ENCODE data around the gene TTC22. TPM values are rescaled to one million over a fixed set of nuclear protein-coding genes. Genes with fewer than 3 reads are reported as not detected.

The TTC22 gene
- total RNA-seq, 4 donors from 2014 or later: 2.1 TPM; not detected in 3

GRCh38 chr1:54744696-54745095 is 56.4 kb downstream of the TTC22 start:
- TF ChIP-seq, protein P1, sequence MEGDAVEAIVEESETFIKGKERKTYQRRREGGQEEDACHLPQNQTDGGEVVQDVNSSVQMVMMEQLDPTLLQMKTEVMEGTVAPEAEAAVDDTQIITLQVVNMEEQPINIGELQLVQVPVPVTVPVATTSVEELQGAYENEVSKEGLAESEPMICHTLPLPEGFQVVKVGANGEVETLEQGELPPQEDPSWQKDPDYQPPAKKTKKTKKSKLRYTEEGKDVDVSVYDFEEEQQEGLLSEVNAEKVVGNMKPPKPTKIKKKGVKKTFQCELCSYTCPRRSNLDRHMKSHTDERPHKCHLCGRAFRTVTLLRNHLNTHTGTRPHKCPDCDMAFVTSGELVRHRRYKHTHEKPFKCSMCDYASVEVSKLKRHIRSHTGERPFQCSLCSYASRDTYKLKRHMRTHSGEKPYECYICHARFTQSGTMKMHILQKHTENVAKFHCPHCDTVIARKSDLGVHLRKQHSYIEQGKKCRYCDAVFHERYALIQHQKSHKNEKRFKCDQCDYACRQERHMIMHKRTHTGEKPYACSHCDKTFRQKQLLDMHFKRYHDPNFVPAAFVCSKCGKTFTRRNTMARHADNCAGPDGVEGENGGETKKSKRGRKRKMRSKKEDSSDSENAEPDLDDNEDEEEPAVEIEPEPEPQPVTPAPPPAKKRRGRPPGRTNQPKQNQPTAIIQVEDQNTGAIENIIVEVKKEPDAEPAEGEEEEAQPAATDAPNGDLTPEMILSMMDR (IDR thresholded peaks at IDR 0.05; ENCODE audit: low read depth): no peak

DNA sequence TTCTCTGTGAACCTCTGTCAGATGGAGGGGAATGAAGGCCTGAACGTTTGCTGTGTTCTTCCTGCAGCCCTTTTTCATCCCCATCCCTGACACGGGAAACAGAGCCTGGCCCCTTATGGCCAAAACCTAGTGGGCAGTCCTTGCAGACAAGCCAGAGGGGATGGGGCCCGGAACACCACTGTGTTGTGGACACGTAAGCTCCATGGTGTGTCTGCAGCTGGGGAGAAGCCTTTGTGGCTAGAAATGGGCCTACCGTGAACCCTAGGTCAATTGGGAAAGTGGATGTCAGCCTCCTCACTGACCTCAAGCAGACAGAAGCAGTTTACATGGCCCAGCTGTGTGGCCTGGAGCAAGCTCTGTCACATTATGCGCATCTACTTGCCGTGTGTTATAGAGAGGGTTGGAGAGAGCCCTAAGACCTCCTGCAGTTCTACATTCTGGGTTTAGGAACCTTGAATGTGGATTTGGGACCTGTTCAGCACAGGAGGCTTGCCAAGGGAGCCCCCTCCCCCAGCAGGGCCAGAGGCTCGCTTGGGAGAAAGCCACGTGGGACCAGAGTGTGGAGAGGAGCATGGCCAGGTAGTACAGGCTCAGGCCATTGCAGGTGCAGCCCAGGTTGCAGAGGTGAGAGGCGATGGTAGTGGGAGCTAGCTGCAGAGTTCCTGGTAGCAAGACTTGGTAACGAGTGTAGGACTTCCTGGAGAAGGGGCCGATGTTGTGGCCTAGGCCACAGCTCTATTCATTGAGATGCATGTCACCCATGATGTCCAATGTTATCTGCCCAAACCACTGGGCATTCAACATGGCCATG is 57.5 kb downstream of the TTC22 start:
- TF ChIP-seq, protein P1 (IDR thresholded peaks at IDR 0.05; ENCODE audit: low read depth): no peak

GRCh38 chr1:54742282-54742681 is 58.8 kb downstream of the TTC22 start:
- TF ChIP-seq, protein P1 (IDR thresholded peaks at IDR 0.05; ENCODE audit: low read depth): no peak

- TF ChIP-seq, protein P1 (IDR thresholded peaks at IDR 0.05; ENCODE audit: low read depth): no peak
Observed at GRCh38 chr1:54741531-54741930, 59.6 kb downstream of the TTC22 start.

DNA sequence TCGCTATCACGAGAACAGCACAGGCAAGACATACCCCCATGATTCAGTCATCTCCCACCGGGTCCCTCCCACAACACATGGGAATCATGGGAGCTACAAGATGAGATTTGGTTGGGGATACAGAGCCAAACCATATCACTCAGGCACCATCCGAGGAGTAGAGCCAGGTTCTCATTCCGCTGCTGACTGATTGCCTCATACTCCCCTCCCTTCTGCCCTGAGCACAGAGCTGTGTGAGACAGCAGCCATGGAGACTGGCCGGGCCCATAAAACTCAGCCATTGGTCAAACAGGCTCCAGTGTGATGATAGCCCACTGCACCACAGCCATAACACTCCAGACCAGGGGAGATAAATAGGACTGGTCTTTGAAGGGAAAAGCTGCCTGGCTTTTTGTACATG is 62.9 kb downstream of the TTC22 start:
- TF ChIP-seq, protein P1 (IDR thresholded peaks at IDR 0.05; ENCODE audit: low read depth): no peak

- TF ChIP-seq, protein P1 (IDR thresholded peaks at IDR 0.05; ENCODE audit: low read depth): no peak
Observed at GRCh38 chr1:54736685-54737084, 64.4 kb downstream of the TTC22 start.

Other genes with a start within 250 kb of the TTC22 start
- under 1 TPM in 2 of 4 donors, not detected in 2; 0.34 to 0.82 TPM for gene FAM151A, start 177.8 kb downstream of the TTC22 start, total RNA-seq
- gene MROH7, start 159.5 kb downstream of the TTC22 start, total RNA-seq: 1 to 10 TPM in 3 of 4 donors, under 1 TPM in 1; 0.57 to 2.2 (median 1.7) TPM
- 10 to 100 TPM; 14.0 to 22.1 (median 15.5) TPM for gene TTC4, start 85.5 kb downstream of the TTC22 start, total RNA-seq
- 1 to 10 TPM; 2.1 to 3.6 (median 2.5) TPM for gene PARS2, start 36.8 kb downstream of the TTC22 start, total RNA-seq
- 100 to 1,000 TPM in 3 of 4 donors, 10 to 100 TPM in 1; 66.2 to 180 (median 131) TPM for gene DHCR24, start 85.9 kb upstream of the TTC22 start, total RNA-seq
- gene TMEM61, start 179.3 kb upstream of the TTC22 start, total RNA-seq: not detected
- gene BSND, start 197.6 kb upstream of the TTC22 start, total RNA-seq: not detected
- gene PCSK9, start 238.2 kb upstream of the TTC22 start, total RNA-seq: not detected

Data from subcutaneous adipose tissue (tissue), 4 donors.